ENCODE results near the gene MYH8. TPM values are rescaled to one million over a fixed set of nuclear protein-coding genes. Genes with fewer than 3 reads are reported as not detected.

The MYH8 gene
- total and polyA plus RNA-seq, 4 donors = 0.03 TPM; not detected in 3

DNA sequence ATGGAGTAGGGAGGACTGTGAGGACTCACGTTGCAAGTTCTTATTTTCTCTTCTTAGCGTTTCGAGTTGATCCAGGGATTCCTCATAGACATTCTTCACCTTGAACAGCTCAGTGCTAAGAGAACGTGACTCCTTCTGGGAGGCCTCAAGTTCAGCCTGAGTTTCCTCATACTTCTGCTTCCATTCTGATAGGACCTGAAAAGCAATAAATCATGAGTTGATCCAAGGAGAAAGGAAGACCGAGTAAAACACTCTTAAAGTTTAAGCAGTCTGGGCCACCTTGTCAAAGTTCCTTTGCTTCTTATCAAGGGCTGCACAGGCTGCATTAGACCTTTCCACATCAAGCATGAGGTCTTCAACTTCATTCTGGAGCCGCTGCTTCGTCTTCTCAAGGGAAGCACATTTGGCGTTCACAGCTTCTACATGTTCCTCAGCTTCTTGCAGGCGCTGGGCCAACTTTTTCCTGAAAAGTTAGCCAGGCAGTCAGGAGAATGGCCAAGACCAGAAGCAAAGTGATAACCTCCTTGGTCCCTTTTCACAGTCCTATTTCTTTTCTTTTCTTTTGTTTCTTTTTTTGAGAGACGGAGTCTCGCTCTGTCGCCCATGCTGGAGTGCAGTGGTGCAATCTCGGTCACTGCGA lies 25.1 kb downstream of the MYH8 start:
- Histone ChIP-seq H3K9me3 (ENCODE audit: control insufficient read depth in 4 of 4, insufficient read depth in 3 of 4, low read length in 3 of 4) (no peaks in the 10 kb centered on the region), H3K9ac (ENCODE audit: insufficient read depth in 1 of 2, low read length in 2 of 2) (no peak overlapping the region), H3K4me3 (no peak overlapping the region), H3K36me3 (ENCODE audit: control insufficient read depth in 4 of 4, insufficient read depth in 4 of 4, low read length in 4 of 4) (no peaks in the 10 kb centered on the region), H3K27ac (ENCODE audit: low read depth in 1 of 2, low read length in 1 of 2) (no peak overlapping the region), H3K27me3 (ENCODE audit: control insufficient read depth in 3 of 3, insufficient read depth in 3 of 3, low read length in 2 of 3) (peaks cover 0 to 13% (median 3%) of the 10 kb centered on the region in 3 donors), H3K4me1 (ENCODE audit: control insufficient read depth in 5 of 5, insufficient read depth in 5 of 5, low read length in 5 of 5) (no peaks in the 10 kb centered on the region)
- 71 to 74% methylated on average over 14 of the region's 14 CpGs for WGBS, 2 donors
- TF ChIP-seq, protein P1, sequence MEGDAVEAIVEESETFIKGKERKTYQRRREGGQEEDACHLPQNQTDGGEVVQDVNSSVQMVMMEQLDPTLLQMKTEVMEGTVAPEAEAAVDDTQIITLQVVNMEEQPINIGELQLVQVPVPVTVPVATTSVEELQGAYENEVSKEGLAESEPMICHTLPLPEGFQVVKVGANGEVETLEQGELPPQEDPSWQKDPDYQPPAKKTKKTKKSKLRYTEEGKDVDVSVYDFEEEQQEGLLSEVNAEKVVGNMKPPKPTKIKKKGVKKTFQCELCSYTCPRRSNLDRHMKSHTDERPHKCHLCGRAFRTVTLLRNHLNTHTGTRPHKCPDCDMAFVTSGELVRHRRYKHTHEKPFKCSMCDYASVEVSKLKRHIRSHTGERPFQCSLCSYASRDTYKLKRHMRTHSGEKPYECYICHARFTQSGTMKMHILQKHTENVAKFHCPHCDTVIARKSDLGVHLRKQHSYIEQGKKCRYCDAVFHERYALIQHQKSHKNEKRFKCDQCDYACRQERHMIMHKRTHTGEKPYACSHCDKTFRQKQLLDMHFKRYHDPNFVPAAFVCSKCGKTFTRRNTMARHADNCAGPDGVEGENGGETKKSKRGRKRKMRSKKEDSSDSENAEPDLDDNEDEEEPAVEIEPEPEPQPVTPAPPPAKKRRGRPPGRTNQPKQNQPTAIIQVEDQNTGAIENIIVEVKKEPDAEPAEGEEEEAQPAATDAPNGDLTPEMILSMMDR (IDR thresholded peaks at IDR 0.05; ENCODE audit: control extremely low read depth, extremely low read depth) = no peak
- ATAC-seq (ENCODE audit: insufficient read depth, low FRiP score) = no peak
- no peak for DNase-seq

DNA sequence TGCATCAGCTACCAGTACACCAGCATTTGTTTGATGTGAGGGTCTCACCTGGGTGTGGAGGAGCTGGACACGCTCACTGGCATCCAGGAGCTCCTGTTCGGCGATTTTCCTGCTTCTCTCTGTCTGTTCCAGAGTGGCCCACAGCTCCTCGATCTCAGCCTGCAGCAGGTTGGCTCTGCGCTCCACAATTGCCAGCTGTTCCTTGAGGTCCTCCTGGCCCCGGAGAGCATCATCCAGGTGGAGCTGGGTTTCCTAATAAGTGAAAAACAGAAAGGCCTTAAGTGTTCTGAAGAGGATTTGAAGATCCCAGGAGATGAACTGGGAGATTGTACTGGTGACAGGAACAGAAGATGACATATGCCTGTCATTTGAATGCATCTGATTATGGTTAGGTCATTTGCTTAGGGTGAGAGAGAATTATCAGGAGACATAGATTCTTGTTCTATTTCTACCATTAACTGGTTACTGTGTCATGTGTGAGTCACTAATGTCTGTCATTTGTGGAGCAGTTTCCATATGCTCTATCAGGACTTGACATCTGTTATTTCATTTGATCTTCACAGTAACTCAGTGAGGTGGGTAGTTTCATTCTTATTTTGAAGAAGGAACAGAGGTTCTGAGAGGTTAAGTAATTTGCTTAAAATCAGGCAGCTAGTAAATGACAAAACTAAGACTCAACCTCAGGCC lies 27.4 kb downstream of the MYH8 start:
- Histone ChIP-seq H3K9me3 (ENCODE audit: control insufficient read depth in 4 of 4, insufficient read depth in 3 of 4, low read length in 3 of 4) (no peaks in the 10 kb centered on the region), H3K27ac (ENCODE audit: low read depth in 1 of 2, low read length in 1 of 2) (no peak overlapping the region), H3K9ac (ENCODE audit: insufficient read depth in 1 of 2, low read length in 2 of 2) (no peak overlapping the region), H3K36me3 (ENCODE audit: control insufficient read depth in 4 of 4, insufficient read depth in 4 of 4, low read length in 4 of 4) (no peaks in the 10 kb centered on the region), H3K4me3 (no peak overlapping the region), H3K27me3 (ENCODE audit: control insufficient read depth in 3 of 3, insufficient read depth in 3 of 3, low read length in 2 of 3) (peaks cover 0 to 13% (median 3%) of the 10 kb centered on the region in 3 donors), H3K4me1 (ENCODE audit: control insufficient read depth in 5 of 5, insufficient read depth in 5 of 5, low read length in 5 of 5) (no peaks in the 10 kb centered on the region)
- DNase-seq (no peak), ATAC-seq (ENCODE audit: insufficient read depth, low FRiP score) (no peak)
- WGBS, 2 donors = 81 to 90% methylated on average over 6 of the region's 6 CpGs
- TF ChIP-seq, protein P1 (IDR thresholded peaks at IDR 0.05; ENCODE audit: control extremely low read depth, extremely low read depth) = no peak

DNA sequence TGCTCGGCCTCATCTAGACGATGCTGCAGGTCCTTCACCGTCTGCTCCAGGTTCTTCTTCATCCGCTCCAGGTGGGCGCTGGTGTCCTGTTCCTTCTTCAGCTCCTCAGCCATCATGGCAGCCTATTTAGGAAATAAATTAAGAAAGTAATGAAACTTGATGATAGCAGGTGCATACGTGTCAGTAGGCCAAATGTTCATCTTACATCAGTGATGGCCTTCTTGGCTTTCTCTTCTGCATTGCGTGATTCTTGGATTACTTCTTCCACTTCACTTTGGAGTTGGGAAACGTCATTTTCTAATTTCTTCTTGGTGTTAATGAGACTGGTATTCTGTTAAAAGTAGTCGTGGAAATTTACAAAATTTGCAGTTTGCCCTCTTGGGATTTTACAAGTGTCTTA lies 28.9 kb downstream of the MYH8 start:
- Histone ChIP-seq H3K4me1 (ENCODE audit: control insufficient read depth in 5 of 5, insufficient read depth in 5 of 5, low read length in 5 of 5) (no peaks in the 10 kb centered on the region), H3K9me3 (ENCODE audit: control insufficient read depth in 4 of 4, insufficient read depth in 3 of 4, low read length in 3 of 4) (peaks cover 0 to 2% (median 0%) of the 10 kb centered on the region in 4 donors), H3K27ac (ENCODE audit: low read depth in 1 of 2, low read length in 1 of 2) (no peak overlapping the region), H3K4me3 (no peak overlapping the region), H3K36me3 (ENCODE audit: control insufficient read depth in 4 of 4, insufficient read depth in 4 of 4, low read length in 4 of 4) (no peaks in the 10 kb centered on the region), H3K9ac (ENCODE audit: insufficient read depth in 1 of 2, low read length in 2 of 2) (no peak overlapping the region), H3K27me3 (ENCODE audit: control insufficient read depth in 3 of 3, insufficient read depth in 3 of 3, low read length in 2 of 3) (peaks cover 0 to 15% (median 3%) of the 10 kb centered on the region in 3 donors)
- no peak for DNase-seq
- no peak for ATAC-seq (ENCODE audit: insufficient read depth, low FRiP score)
- 86 to 87% methylated on average over 9 of the region's 9 CpGs for WGBS, 2 donors
- TF ChIP-seq, protein P1 (IDR thresholded peaks at IDR 0.05; ENCODE audit: control extremely low read depth, extremely low read depth) = no peak

Measured in lung (tissue), 12 donors.